ENCODE data around the gene MEGF11.

The MEGF11 gene

GRCh38 chr15:65948383-65948782, 305.2 kb downstream of the MEGF11 start:
- H3K9ac ChIP-seq (ENCODE audit: low read depth in 1 of 2, low read length in 2 of 2), result no peak overlapping the region
- H3K27me3 ChIP-seq (ENCODE audit: control insufficient read depth in 1 of 2, insufficient read depth in 2 of 2, low read length in 2 of 2), result no peaks in the 10 kb centered on the region
- H3K4me1 ChIP-seq (ENCODE audit: control insufficient read depth in 1 of 2, insufficient read depth in 2 of 2, low read length in 2 of 2), result no peaks in the 10 kb centered on the region
- H3K4me3 ChIP-seq (ENCODE audit: low read depth in 1 of 2, low read length in 2 of 2), result no peak overlapping the region
- no peak overlapping the region for H3K27ac ChIP-seq (ENCODE audit: low read depth, low read length)
- no peaks in the 10 kb centered on the region for H3K9me3 ChIP-seq (ENCODE audit: control insufficient read depth in 1 of 2, low read length in 2 of 2)
- H3K36me3 ChIP-seq (ENCODE audit: control insufficient read depth in 1 of 2, insufficient read depth in 2 of 2, low read length in 2 of 2), result no peaks in the 10 kb centered on the region

GRCh38 chr15:65947041-65947440, 306.5 kb downstream of the MEGF11 start:
- Histone ChIP-seq H3K9me3 (ENCODE audit: control insufficient read depth in 1 of 2, low read length in 2 of 2) (no peaks in the 10 kb centered on the region), H3K9ac (ENCODE audit: low read depth in 1 of 2, low read length in 2 of 2) (no peak overlapping the region), H3K27ac (ENCODE audit: low read depth, low read length) (no peak overlapping the region), H3K27me3 (ENCODE audit: control insufficient read depth in 1 of 2, insufficient read depth in 2 of 2, low read length in 2 of 2) (no peaks in the 10 kb centered on the region), H3K4me1 (ENCODE audit: control insufficient read depth in 1 of 2, insufficient read depth in 2 of 2, low read length in 2 of 2) (no peaks in the 10 kb centered on the region), H3K4me3 (ENCODE audit: low read depth in 1 of 2, low read length in 2 of 2) (no peak overlapping the region), H3K36me3 (ENCODE audit: control insufficient read depth in 1 of 2, insufficient read depth in 2 of 2, low read length in 2 of 2) (no peaks in the 10 kb centered on the region)

- Histone ChIP-seq H3K4me3 (ENCODE audit: low read depth in 1 of 2, low read length in 2 of 2) (no peak overlapping the region), H3K9me3 (ENCODE audit: control insufficient read depth in 1 of 2, low read length in 2 of 2) (no peaks in the 10 kb centered on the region), H3K27me3 (ENCODE audit: control insufficient read depth in 1 of 2, insufficient read depth in 2 of 2, low read length in 2 of 2) (no peaks in the 10 kb centered on the region), H3K4me1 (ENCODE audit: control insufficient read depth in 1 of 2, insufficient read depth in 2 of 2, low read length in 2 of 2) (no peaks in the 10 kb centered on the region), H3K27ac (ENCODE audit: low read depth, low read length) (no peak overlapping the region), H3K9ac (ENCODE audit: low read depth in 1 of 2, low read length in 2 of 2) (no peak overlapping the region), H3K36me3 (ENCODE audit: control insufficient read depth in 1 of 2, insufficient read depth in 2 of 2, low read length in 2 of 2) (no peaks in the 10 kb centered on the region)
These were observed 307.9 kb downstream of the MEGF11 start for GRCh38 chr15:65945616-65946015.

GRCh38 chr15:65944404-65944803, 309.1 kb downstream of the MEGF11 start:
- H3K9ac ChIP-seq (ENCODE audit: low read depth in 1 of 2, low read length in 2 of 2), result no peak overlapping the region

GRCh38 chr15:65942436-65942835, 311.1 kb downstream of the MEGF11 start:
- Histone ChIP-seq H3K9ac (ENCODE audit: low read depth in 1 of 2, low read length in 2 of 2) (no peak overlapping the region), H3K36me3 (ENCODE audit: control insufficient read depth in 1 of 2, insufficient read depth in 2 of 2, low read length in 2 of 2) (no peaks in the 10 kb centered on the region), H3K27ac (ENCODE audit: low read depth, low read length) (no peak overlapping the region), H3K4me3 (ENCODE audit: low read depth in 1 of 2, low read length in 2 of 2) (no peak overlapping the region), H3K27me3 (ENCODE audit: control insufficient read depth in 1 of 2, insufficient read depth in 2 of 2, low read length in 2 of 2) (no peaks in the 10 kb centered on the region), H3K4me1 (ENCODE audit: control insufficient read depth in 1 of 2, insufficient read depth in 2 of 2, low read length in 2 of 2) (peaks cover 4 to 7% of the 10 kb centered on the region in 2 donors), H3K9me3 (ENCODE audit: control insufficient read depth in 1 of 2, low read length in 2 of 2) (no peaks in the 10 kb centered on the region)

More at GRCh38 chr15:65944404-65944803, 309.1 kb downstream of the MEGF11 start:
- Histone ChIP-seq H3K27ac (ENCODE audit: low read depth, low read length) (no peak overlapping the region), H3K36me3 (ENCODE audit: control insufficient read depth in 1 of 2, insufficient read depth in 2 of 2, low read length in 2 of 2) (no peaks in the 10 kb centered on the region), H3K9me3 (ENCODE audit: control insufficient read depth in 1 of 2, low read length in 2 of 2) (no peaks in the 10 kb centered on the region), H3K4me3 (ENCODE audit: low read depth in 1 of 2, low read length in 2 of 2) (no peak overlapping the region), H3K27me3 (ENCODE audit: control insufficient read depth in 1 of 2, insufficient read depth in 2 of 2, low read length in 2 of 2) (no peaks in the 10 kb centered on the region), H3K4me1 (ENCODE audit: control insufficient read depth in 1 of 2, insufficient read depth in 2 of 2, low read length in 2 of 2) (peaks cover 4 to 7% of the 10 kb centered on the region in 2 donors)

- Histone ChIP-seq H3K36me3 (ENCODE audit: control insufficient read depth in 1 of 2, insufficient read depth in 2 of 2, low read length in 2 of 2) (no peaks in the 10 kb centered on the region), H3K9ac (ENCODE audit: low read depth in 1 of 2, low read length in 2 of 2) (no peak overlapping the region)
These were observed 313.0 kb downstream of the MEGF11 start for GRCh38 chr15:65940618-65940909.

GRCh38 chr15:65939901-65940617, 313.5 kb downstream of the MEGF11 start:
- Histone ChIP-seq H3K9ac (ENCODE audit: low read depth in 1 of 2, low read length in 2 of 2) (no peak overlapping the region), H3K4me1 (ENCODE audit: control insufficient read depth in 1 of 2, insufficient read depth in 2 of 2, low read length in 2 of 2) (peaks cover 4 to 7% of the 10 kb centered on the region in 2 donors), H3K27me3 (ENCODE audit: control insufficient read depth in 1 of 2, insufficient read depth in 2 of 2, low read length in 2 of 2) (no peaks in the 10 kb centered on the region), H3K9me3 (ENCODE audit: control insufficient read depth in 1 of 2, low read length in 2 of 2) (no peaks in the 10 kb centered on the region), H3K27ac (ENCODE audit: low read depth, low read length) (no peak overlapping the region), H3K36me3 (ENCODE audit: control insufficient read depth in 1 of 2, insufficient read depth in 2 of 2, low read length in 2 of 2) (no peaks in the 10 kb centered on the region), H3K4me3 (ENCODE audit: low read depth in 1 of 2, low read length in 2 of 2) (no peak overlapping the region)

More at GRCh38 chr15:65940618-65940909, 313.0 kb downstream of the MEGF11 start:
- H3K4me3 ChIP-seq (ENCODE audit: low read depth in 1 of 2, low read length in 2 of 2), result no peak overlapping the region
- no peaks in the 10 kb centered on the region for H3K9me3 ChIP-seq (ENCODE audit: control insufficient read depth in 1 of 2, low read length in 2 of 2)
- no peaks in the 10 kb centered on the region for H3K27me3 ChIP-seq (ENCODE audit: control insufficient read depth in 1 of 2, insufficient read depth in 2 of 2, low read length in 2 of 2)
- H3K27ac ChIP-seq (ENCODE audit: low read depth, low read length), result no peak overlapping the region
- H3K4me1 ChIP-seq (ENCODE audit: control insufficient read depth in 1 of 2, insufficient read depth in 2 of 2, low read length in 2 of 2), result peaks cover 4 to 7% of the 10 kb centered on the region in 2 donors

GRCh38 chr15:65938604-65939003, 314.9 kb downstream of the MEGF11 start:
- no peaks in the 10 kb centered on the region for H3K9me3 ChIP-seq (ENCODE audit: control insufficient read depth in 1 of 2, low read length in 2 of 2)
- H3K4me3 ChIP-seq (ENCODE audit: low read depth in 1 of 2, low read length in 2 of 2), result no peak overlapping the region
- no peak overlapping the region for H3K27ac ChIP-seq (ENCODE audit: low read depth, low read length)
- H3K9ac ChIP-seq (ENCODE audit: low read depth in 1 of 2, low read length in 2 of 2), result no peak overlapping the region
- no peaks in the 10 kb centered on the region for H3K36me3 ChIP-seq (ENCODE audit: control insufficient read depth in 1 of 2, insufficient read depth in 2 of 2, low read length in 2 of 2)
- no peaks in the 10 kb centered on the region for H3K27me3 ChIP-seq (ENCODE audit: control insufficient read depth in 1 of 2, insufficient read depth in 2 of 2, low read length in 2 of 2)
- H3K4me1 ChIP-seq (ENCODE audit: control insufficient read depth in 1 of 2, insufficient read depth in 2 of 2, low read length in 2 of 2), result peaks cover 4 to 7% of the 10 kb centered on the region in 2 donors

GRCh38 chr15:65937476-65937875, 316.1 kb downstream of the MEGF11 start:
- Histone ChIP-seq H3K9ac (ENCODE audit: low read depth in 1 of 2, low read length in 2 of 2) (no peak overlapping the region), H3K36me3 (ENCODE audit: control insufficient read depth in 1 of 2, insufficient read depth in 2 of 2, low read length in 2 of 2) (no peaks in the 10 kb centered on the region), H3K27ac (ENCODE audit: low read depth, low read length) (no peak overlapping the region), H3K4me3 (ENCODE audit: low read depth in 1 of 2, low read length in 2 of 2) (no peak overlapping the region), H3K4me1 (ENCODE audit: control insufficient read depth in 1 of 2, insufficient read depth in 2 of 2, low read length in 2 of 2) (peaks cover 4 to 7% of the 10 kb centered on the region in 2 donors), H3K9me3 (ENCODE audit: control insufficient read depth in 1 of 2, low read length in 2 of 2) (no peaks in the 10 kb centered on the region), H3K27me3 (ENCODE audit: control insufficient read depth in 1 of 2, insufficient read depth in 2 of 2, low read length in 2 of 2) (no peaks in the 10 kb centered on the region)

GRCh38 chr15:65937054-65937453, 316.5 kb downstream of the MEGF11 start:
- no peak overlapping the region for H3K4me3 ChIP-seq (ENCODE audit: low read depth in 1 of 2, low read length in 2 of 2)
- H3K36me3 ChIP-seq (ENCODE audit: control insufficient read depth in 1 of 2, insufficient read depth in 2 of 2, low read length in 2 of 2), result no peaks in the 10 kb centered on the region
- no peaks in the 10 kb centered on the region for H3K27me3 ChIP-seq (ENCODE audit: control insufficient read depth in 1 of 2, insufficient read depth in 2 of 2, low read length in 2 of 2)
- no peak overlapping the region for H3K27ac ChIP-seq (ENCODE audit: low read depth, low read length)
- no peaks in the 10 kb centered on the region for H3K9me3 ChIP-seq (ENCODE audit: control insufficient read depth in 1 of 2, low read length in 2 of 2)
- H3K9ac ChIP-seq (ENCODE audit: low read depth in 1 of 2, low read length in 2 of 2), result no peak overlapping the region
- H3K4me1 ChIP-seq (ENCODE audit: control insufficient read depth in 1 of 2, insufficient read depth in 2 of 2, low read length in 2 of 2), result peaks cover 4 to 7% of the 10 kb centered on the region in 2 donors
